HepG2 (cell line): ENCODE data around the gene ZSCAN31. TPM values are rescaled to one million over a fixed set of nuclear protein-coding genes. Genes with fewer than 3 reads are reported as not detected.
A peak's percentile ranks its signal among the peaks of the same experiment; 100 is the strongest.

ENCODE experiments used
- ASH2L ChIP-seq: fragments of 300-600, 200-600 bp; sonication (generic); IDR thresholded peaks from 2 replicates; pipeline ENCODE4 v1.7.0; 2017; ENCODE audit warnings: low read depth, mild to moderate bottlenecking, moderate library complexity, mixed read lengths, low read length; ENCODE audit not compliant: insufficient read length
- EEA1 ChIP-seq: sonication (generic); formaldehyde crosslinking; IDR thresholded peaks from 2 replicates; pipeline ENCODE4 v1.5.1; 2020; ENCODE audit warnings: mild to moderate bottlenecking, missing genetic modification reagents, borderline replicate concordance
- FIP1L1 ChIP-seq: fragments of 200-400 bp; formaldehyde crosslinking; IDR thresholded peaks from 2 replicates; pipeline ENCODE4 v1.6.1; 2018; ENCODE audit warnings: low read depth, mild to moderate bottlenecking, low read length, moderate library complexity, borderline replicate concordance; ENCODE audit not compliant: insufficient read depth
- GFI1 ChIP-seq: sonication (generic); formaldehyde crosslinking; IDR thresholded peaks from 2 replicates; pipeline ENCODE4 v1.5.0; 2020; ENCODE audit warnings: missing genetic modification reagents, mild to moderate bottlenecking, borderline replicate concordance
- HINFP ChIP-seq: sonication (generic); formaldehyde crosslinking; IDR thresholded peaks from 2 replicates; pipeline ENCODE4 v1.4.0; 2020; ENCODE audit warnings: low read depth, mild to moderate bottlenecking, missing genetic modification reagents
- IKZF1 ChIP-seq: fragments of 450-650 bp; IDR thresholded peaks from 2 replicates; pipeline ENCODE4 v1.7.1; 2016
- IRF2 ChIP-seq: IDR thresholded peaks from 2 replicates; pipeline ENCODE4 v1.6.1; 2018; ENCODE audit warnings: missing genetic modification reagents, missing compliant biosample characterization
- KAT8 ChIP-seq: IDR thresholded peaks from 2 replicates; pipeline ENCODE4 v1.6.1; 2016; ENCODE audit warnings: missing genetic modification reagents, missing compliant biosample characterization
- NCOA2 ChIP-seq: sonication (generic); formaldehyde crosslinking; IDR thresholded peaks from 2 replicates; pipeline ENCODE4 v1.8.0; 2022; ENCODE audit warnings: inconsistent platforms
- NFE2L2 ChIP-seq: fragments of 150-350 bp; IDR thresholded peaks from 2 replicates; pipeline ENCODE4 v1.6.1; 2014; ENCODE audit warnings: low read length
- NR3C1 ChIP-seq: sonication (generic); formaldehyde crosslinking; IDR thresholded peaks from 2 replicates; pipeline ENCODE4 v1.4.0; 2020; ENCODE audit warnings: missing genetic modification reagents
- POGZ ChIP-seq: sonication (generic); formaldehyde crosslinking; IDR thresholded peaks from 2 replicates; pipeline ENCODE4 v1.4.0; 2020; ENCODE audit warnings: mild to moderate bottlenecking, missing genetic modification reagents
- PREB ChIP-seq: sonication (generic); formaldehyde crosslinking; IDR thresholded peaks from 2 replicates; pipeline ENCODE4 v1.4.0; 2020; ENCODE audit warnings: missing genetic modification reagents
- RFXAP ChIP-seq: sonication (generic); formaldehyde crosslinking; IDR thresholded peaks from 2 replicates; pipeline ENCODE4 v1.4.0; 2020; ENCODE audit warnings: missing genetic modification reagents, borderline replicate concordance
- SRF ChIP-seq: IDR thresholded peaks from 2 replicates; pipeline ENCODE4 v1.6.1; 2011; ENCODE audit warnings: mild to moderate bottlenecking, low read depth, low read length, moderate library complexity
- SSRP1 ChIP-seq: IDR thresholded peaks from 2 replicates; pipeline ENCODE4 v1.6.1; 2016; ENCODE audit warnings: control low read depth
- TBP ChIP-seq: sonication (generic); formaldehyde crosslinking; IDR thresholded peaks from 2 replicates; pipeline ENCODE4 v1.5.0; 2020; ENCODE audit warnings: missing genetic modification reagents
- TOE1 ChIP-seq: sonication (generic); formaldehyde crosslinking; IDR thresholded peaks from 2 replicates; pipeline ENCODE4 v1.4.0; 2020; ENCODE audit warnings: mild to moderate bottlenecking, missing genetic modification reagents
- ZFP36L1 ChIP-seq: sonication (generic); formaldehyde crosslinking; IDR thresholded peaks from 2 replicates; pipeline ENCODE4 v1.8.0; 2022; ENCODE audit warnings: mild to moderate bottlenecking, missing genetic modification reagents, moderate library complexity
- ZFP90 ChIP-seq: sonication (generic); formaldehyde crosslinking; IDR thresholded peaks from 2 replicates; pipeline ENCODE4 v1.8.0; 2022; ENCODE audit warnings: missing genetic modification reagents, mild to moderate bottlenecking, inconsistent platforms, borderline replicate concordance
- ZNF550 ChIP-seq: sonication (generic); formaldehyde crosslinking; IDR thresholded peaks from 2 replicates; pipeline ENCODE4 v1.4.0; 2020; ENCODE audit warnings: mild to moderate bottlenecking, missing genetic modification reagents, borderline replicate concordance
- ZNF567 ChIP-seq: sonication (generic); formaldehyde crosslinking; IDR thresholded peaks from 2 replicates; pipeline ENCODE4 v1.8.1; 2023; ENCODE audit warnings: mild to moderate bottlenecking, missing genetic modification reagents, borderline replicate concordance
- ZNF672 ChIP-seq: sonication (generic); formaldehyde crosslinking; IDR thresholded peaks from 2 replicates; pipeline ENCODE4 v1.8.1; 2022; ENCODE audit warnings: missing genetic modification reagents
- polyA plus RNA-seq, 8 experiments: library from polyadenylated mRNA; depleted of rRNA in 3 of 8; stranded (reverse) in 7 of 8; unstranded in 1 of 8; fragments of >200 nt; fragmentation: Illumina TruSeq in 4 of 8; extraction: Trizol in 4 of 8; gene quantifications; 2 replicates each; pipeline versions ENCODE4 v1.2.1 to v1.2.3, GENCODE V29; 2011 to 2016; ENCODE audit warnings: low read depth in 4 of 8, missing spikeins in 1 of 8, mixed read lengths in 1 of 8; ENCODE audit not compliant: insufficient read depth in 1 of 8
- total RNA-seq, 5 experiments: library from RNA; depleted of rRNA; stranded (reverse); fragments of >200 nt; fragmentation: Illumina TruSeq; extraction: Trizol; gene quantifications; 2 replicates each; pipeline ENCODE4 v1.2.3, GENCODE V29; 2016; ENCODE audit warnings: low read depth in 1 of 5
- TF ChIP-seq, protein P1 (sequence below): sonication (generic); formaldehyde crosslinking; IDR thresholded peaks from 2 replicates; pipeline ENCODE4 v1.5.0; 2020; ENCODE audit warnings: missing genetic modification reagents, mild to moderate bottlenecking, borderline replicate concordance
- TF ChIP-seq, protein P2 (sequence below): sonication (generic); formaldehyde crosslinking; IDR thresholded peaks from 2 replicates; pipeline ENCODE4 v1.5.1; 2020; ENCODE audit warnings: missing genetic modification reagents, mild to moderate bottlenecking, borderline replicate concordance
- TF ChIP-seq, protein P3 (sequence below): IDR thresholded peaks from 2 replicates; pipeline ENCODE4 v1.6.1; 2016; ENCODE audit warnings: low read depth

Gene ZSCAN31
- total and polyA plus RNA-seq, 2 of the 13 experiments (the other 11 are each of a cell fraction or from before 2014, with no cell fraction given): 5.3 to 6.2 TPM

DNA sequence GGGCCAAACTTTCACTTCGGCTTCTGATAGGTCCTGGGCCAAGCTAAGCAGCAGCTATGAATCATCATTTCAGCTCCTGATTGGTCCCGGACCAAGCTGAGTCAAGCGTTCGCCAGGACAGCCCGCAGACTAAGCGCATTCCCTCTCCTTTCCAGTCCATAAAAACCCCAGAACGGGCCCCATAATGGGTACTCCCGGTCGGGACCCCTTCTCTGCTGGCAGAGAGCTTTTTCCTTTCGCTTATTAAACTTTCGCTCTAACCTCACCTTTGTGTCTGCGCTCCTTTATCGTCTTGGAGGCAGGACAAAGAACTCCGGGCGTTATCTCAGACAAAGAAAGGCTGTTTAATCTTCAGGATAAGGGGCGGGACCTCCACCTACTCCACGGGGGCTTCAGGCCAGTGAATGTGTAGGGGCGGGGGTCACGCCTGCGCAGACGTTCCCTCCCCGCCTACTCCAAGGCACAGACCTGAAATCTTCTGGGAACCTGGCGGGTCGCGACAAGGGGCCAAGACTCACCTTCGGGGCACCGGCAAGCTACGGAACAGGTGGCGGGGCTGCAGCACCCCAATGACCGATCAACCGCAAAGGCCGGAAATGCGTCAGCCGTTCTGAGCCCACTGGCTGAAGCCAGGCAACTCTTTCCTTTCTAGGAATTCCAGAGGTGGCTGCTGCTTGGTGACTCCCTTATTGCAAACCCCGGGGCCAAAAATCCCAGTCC, at the start of gene ZSCAN31 (continued):
- TF ChIP-seq NR3C1 (CRISPR knock-in tag) (no peak), SRF (no peak), SSRP1 (no peak), NFE2L2 (no peak), FIP1L1 (no peak; the same call in 1 of the 2 replicates), ZNF550 (no peak), IKZF1 (no peak), RFXAP (CRISPR knock-in tag) (peak; percentile 94), KAT8 (CRISPR knock-in tag) (peak; percentile 83), IRF2 (CRISPR knock-in tag) (peak; percentile 67; the same call in 1 of the 2 replicates), ZFP36L1 (CRISPR knock-in tag) (peak; percentile 42; the same call in 1 of the 2 replicates), ZNF672 (CRISPR knock-in tag) (no peak), POGZ (CRISPR knock-in tag) (peak; percentile 88), HINFP (peak; percentile 79), ASH2L (peak; percentile 80), EEA1 (no peak; the same call in 1 of the 2 replicates), TBP (CRISPR knock-in tag) (no peak), TOE1 (CRISPR knock-in tag) (peak; percentile 92), GFI1 (no peak), PREB (CRISPR knock-in tag) (no peak; the same call in 1 of the 2 replicates), ZNF567 (CRISPR knock-in tag) (peak; percentile 59; the same call in 1 of the 2 replicates), NCOA2 (CRISPR knock-in tag) (peak; percentile 22; the same call in 1 of the 2 replicates), ZFP90 (CRISPR knock-in tag) (peak; percentile 92)
- TF ChIP-seq, protein P1, sequence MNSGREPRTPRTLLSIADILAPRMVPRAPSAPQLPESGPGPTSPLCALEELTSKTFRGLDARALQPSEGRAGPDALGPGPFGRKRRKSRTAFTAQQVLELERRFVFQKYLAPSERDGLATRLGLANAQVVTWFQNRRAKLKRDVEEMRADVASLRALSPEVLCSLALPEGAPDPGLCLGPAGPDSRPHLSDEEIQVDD: no peak
- TF ChIP-seq, protein P2, sequence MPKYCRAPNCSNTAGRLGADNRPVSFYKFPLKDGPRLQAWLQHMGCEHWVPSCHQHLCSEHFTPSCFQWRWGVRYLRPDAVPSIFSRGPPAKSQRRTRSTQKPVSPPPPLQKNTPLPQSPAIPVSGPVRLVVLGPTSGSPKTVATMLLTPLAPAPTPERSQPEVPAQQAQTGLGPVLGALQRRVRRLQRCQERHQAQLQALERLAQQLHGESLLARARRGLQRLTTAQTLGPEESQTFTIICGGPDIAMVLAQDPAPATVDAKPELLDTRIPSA (CRISPR knock-in tag): no peak; the same call in 1 of the 2 replicates
- TF ChIP-seq, protein P3, sequence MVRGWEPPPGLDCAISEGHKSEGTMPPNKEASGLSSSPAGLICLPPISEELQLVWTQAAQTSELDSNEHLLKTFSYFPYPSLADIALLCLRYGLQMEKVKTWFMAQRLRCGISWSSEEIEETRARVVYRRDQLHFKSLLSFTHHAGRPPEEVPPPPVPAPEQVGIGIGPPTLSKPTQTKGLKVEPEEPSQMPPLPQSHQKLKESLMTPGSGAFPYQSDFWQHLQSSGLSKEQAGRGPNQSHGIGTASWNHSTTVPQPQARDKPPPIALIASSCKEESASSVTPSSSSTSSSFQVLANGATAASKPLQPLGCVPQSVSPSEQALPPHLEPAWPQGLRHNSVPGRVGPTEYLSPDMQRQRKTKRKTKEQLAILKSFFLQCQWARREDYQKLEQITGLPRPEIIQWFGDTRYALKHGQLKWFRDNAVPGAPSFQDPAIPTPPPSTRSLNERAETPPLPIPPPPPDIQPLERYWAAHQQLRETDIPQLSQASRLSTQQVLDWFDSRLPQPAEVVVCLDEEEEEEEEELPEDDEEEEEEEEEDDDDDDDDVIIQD (CRISPR knock-in tag): peak; percentile 78
